Stomach (tissue), 9 donors: ENCODE measurements around the gene C13orf42. TPM values are rescaled to one million over a fixed set of nuclear protein-coding genes. Genes with fewer than 3 reads are reported as not detected.

Source experiments
- DNase-seq, 2 donors: peaks; one replicate each; pipeline versions ENCODE4 v3.0.0 to v3.0.0-alpha.2; 2013 to 2019
- H3K27ac ChIP-seq, 5 donors: fragments of 200-600 bp in 4 of 5; sonication (generic) in 4 of 5; one replicate each; pipeline ENCODE4 v1.5.1; 2013 to 2019; ENCODE audit warnings: mild to moderate bottlenecking in 1 of 5, moderate library complexity in 1 of 5
- H3K27me3 ChIP-seq, 3 donors: fragments of 200-600 bp; sonication (generic); one replicate each; pipeline ENCODE4 v1.5.1; 2017 to 2019; ENCODE audit warnings: mixed run types in 1 of 3
- H3K36me3 ChIP-seq, 4 donors: fragments of 200-600 bp; sonication (generic); 1 replicate in 3 of 4; 2 replicates in 1 of 4; pipeline ENCODE4 v1.5.1; 2016 to 2019
- H3K4me1 ChIP-seq, 4 donors: fragments of 200-600 bp; sonication (generic); one replicate each; pipeline ENCODE4 v1.5.1; 2016 to 2019
- H3K4me3 ChIP-seq, 4 donors: fragments of 200-600 bp; sonication (generic) in 3 of 4; one replicate each; pipeline ENCODE4 v1.5.1; 2016 to 2019; ENCODE audit warnings: mild to moderate bottlenecking in 1 of 4
- H3K9me3 ChIP-seq, 4 donors: fragments of 200-600 bp; sonication (generic); one replicate each; pipeline ENCODE4 v1.5.1; 2016 to 2019
- EP300 ChIP-seq: sonication (generic); formaldehyde crosslinking; IDR thresholded peaks from one replicate; pipeline ENCODE4 v1.6.1; 2017; ENCODE audit warnings: antibody characterized with exemption
- POLR2A ChIP-seq, 4 donors: fragments of 450-650 bp; IDR thresholded peaks; one replicate each; pipeline ENCODE4 v1.6.1; 2016; ENCODE audit warnings: antibody characterized with exemption in 4 of 4, control low read depth in 2 of 4, mild to moderate bottlenecking in 1 of 4, moderate library complexity in 1 of 4
- POLR2AphosphoS5 ChIP-seq, 3 donors: sonication (generic); formaldehyde crosslinking; IDR thresholded peaks; one replicate each; pipeline ENCODE4 v1.6.1; 2016; ENCODE audit warnings: antibody characterized with exemption in 3 of 3
- WGBS, 5 donors: extraction: QIAGEN DNeasy Blood & Tissue Kit in 3 of 5; methylation state at CpG; one replicate each; pipeline versions ENCODE4 v1.1.5 to v1.1.7; 2013 to 2018; 5-methylcytosine and 5-hydroxymethylcytosine counted together
- intact Hi-C: fragments of 100-400 bp; cut with DNase I; formaldehyde crosslinking; loops from one replicate; pipeline ENCODE4 v1.15.1; 2023; ENCODE audit warnings: low total_unique reads
- polyA plus RNA-seq, 3 donors: library from polyadenylated mRNA; stranded (reverse); fragments of 200-250 nt; gene quantifications; one replicate each; pipeline ENCODE4 v1.2.3, GENCODE V29; 2013
- total RNA-seq, 5 donors: library from RNA; depleted of rRNA; stranded (reverse); fragments of >200 nt; gene quantifications; one replicate each; pipeline versions ENCODE4 v1.1.0 to v1.2.3, GENCODE V29; 2014 to 2016
- TF ChIP-seq, protein P1 (sequence below), 7 experiments: fragments of 450-650 bp in 4 of 7; fragments of 200-600 bp in 3 of 7; sonication (generic) in 3 of 7; IDR thresholded peaks; one replicate each; pipeline ENCODE4 v1.5.1; 2016 to 2019; ENCODE audit warnings: antibody characterized with exemption in 7 of 7, control low read depth in 2 of 7, mild to moderate bottlenecking in 1 of 7
- donor health status: healthy with polysubstance abuse.
- donor health status: Bipolar disorder and iron deficiency.
- donor health status: healthy.

Gene C13orf42
- total and polyA plus RNA-seq, 8 donors, result not detected

DNA sequence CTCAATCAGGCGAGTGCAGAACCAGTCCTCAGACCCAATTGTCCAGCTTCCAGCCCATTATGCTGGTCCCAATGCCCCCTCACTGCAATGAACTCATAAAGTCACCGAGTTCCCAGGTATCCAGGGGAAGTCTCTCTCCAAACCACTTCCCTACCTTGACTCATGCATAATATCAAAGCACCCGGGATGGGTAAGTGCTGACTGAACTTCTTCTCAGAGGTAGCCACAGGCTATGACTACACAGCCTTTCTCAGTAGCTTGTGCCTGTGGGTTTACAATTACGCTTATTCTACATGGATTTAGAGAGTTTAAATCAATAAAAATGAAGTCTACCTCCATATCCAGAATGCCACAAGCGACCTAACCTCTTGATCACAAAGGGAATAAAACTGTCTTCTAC, 1.7 kb upstream of the C13orf42 start:
- intact Hi-C loops, result no loop called here
- H3K9me3 ChIP-seq, result peaks cover 0 to 5% (median 5%) of the 10 kb centered on the region in 4 donors
- DNase-seq, result no peak
- TF ChIP-seq POLR2A (IDR thresholded peaks at IDR 0.05) (no peak), EP300 (no peak), POLR2AphosphoS5 (IDR thresholded peaks at IDR 0.05) (no peak)
- TF ChIP-seq, protein P1, sequence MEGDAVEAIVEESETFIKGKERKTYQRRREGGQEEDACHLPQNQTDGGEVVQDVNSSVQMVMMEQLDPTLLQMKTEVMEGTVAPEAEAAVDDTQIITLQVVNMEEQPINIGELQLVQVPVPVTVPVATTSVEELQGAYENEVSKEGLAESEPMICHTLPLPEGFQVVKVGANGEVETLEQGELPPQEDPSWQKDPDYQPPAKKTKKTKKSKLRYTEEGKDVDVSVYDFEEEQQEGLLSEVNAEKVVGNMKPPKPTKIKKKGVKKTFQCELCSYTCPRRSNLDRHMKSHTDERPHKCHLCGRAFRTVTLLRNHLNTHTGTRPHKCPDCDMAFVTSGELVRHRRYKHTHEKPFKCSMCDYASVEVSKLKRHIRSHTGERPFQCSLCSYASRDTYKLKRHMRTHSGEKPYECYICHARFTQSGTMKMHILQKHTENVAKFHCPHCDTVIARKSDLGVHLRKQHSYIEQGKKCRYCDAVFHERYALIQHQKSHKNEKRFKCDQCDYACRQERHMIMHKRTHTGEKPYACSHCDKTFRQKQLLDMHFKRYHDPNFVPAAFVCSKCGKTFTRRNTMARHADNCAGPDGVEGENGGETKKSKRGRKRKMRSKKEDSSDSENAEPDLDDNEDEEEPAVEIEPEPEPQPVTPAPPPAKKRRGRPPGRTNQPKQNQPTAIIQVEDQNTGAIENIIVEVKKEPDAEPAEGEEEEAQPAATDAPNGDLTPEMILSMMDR (IDR thresholded peaks at IDR 0.05), result no peak
- H3K27ac ChIP-seq, result no peak overlapping the region
- 76 to 81% (median 78%) methylated on average over 5 of the region's 5 CpGs for WGBS, 5 donors
- H3K36me3 ChIP-seq, result no peaks in the 10 kb centered on the region
- H3K27me3 ChIP-seq, result peaks cover 0 to 5% (median 0%) of the 10 kb centered on the region in 3 donors
- H3K4me1 ChIP-seq, result no peaks in the 10 kb centered on the region
- no peak overlapping the region for H3K4me3 ChIP-seq

DNA sequence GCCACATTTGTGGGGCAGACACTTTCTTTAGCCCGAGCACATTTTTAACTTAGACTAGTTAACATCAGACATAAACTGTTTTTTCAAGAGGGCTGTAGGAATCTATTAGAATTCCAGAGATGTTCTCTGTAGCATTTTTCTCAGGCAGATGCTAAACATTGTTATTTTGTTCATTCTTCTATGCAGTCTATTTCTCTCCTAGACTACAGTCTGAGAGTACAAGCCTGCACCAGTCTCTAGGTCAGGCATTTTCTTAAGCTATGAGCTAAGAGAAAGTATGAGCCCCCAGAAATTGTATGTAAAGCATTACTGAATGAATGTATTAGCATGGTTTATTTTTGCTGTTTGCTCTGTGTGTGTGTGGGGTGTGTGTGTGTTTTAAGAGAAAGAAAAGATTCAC, 923 bp upstream of the C13orf42 start:
- no peak for DNase-seq
- WGBS, 5 donors, result 0% methylated on average over 1 of the region's 1 CpG
- TF ChIP-seq, protein P1 (IDR thresholded peaks at IDR 0.05), result no peak
- TF ChIP-seq POLR2A (IDR thresholded peaks at IDR 0.05), result no peak
- no peak for TF ChIP-seq POLR2AphosphoS5 (IDR thresholded peaks at IDR 0.05)
- TF ChIP-seq EP300, result no peak
- Histone ChIP-seq H3K4me3 (no peak overlapping the region), H3K36me3 (no peaks in the 10 kb centered on the region), H3K9me3 (no peaks in the 10 kb centered on the region), H3K4me1 (no peaks in the 10 kb centered on the region), H3K27ac (no peak overlapping the region), H3K27me3 (peaks cover 0 to 5% (median 0%) of the 10 kb centered on the region in 3 donors)
- intact Hi-C loops, result no loop called here

- Histone ChIP-seq H3K9me3 (no peaks in the 10 kb centered on the region), H3K4me1 (no peaks in the 10 kb centered on the region), H3K36me3 (no peaks in the 10 kb centered on the region), H3K27me3 (peaks cover 0 to 6% (median 4%) of the 10 kb centered on the region in 3 donors), H3K4me3 (no peak overlapping the region), H3K27ac (no peak overlapping the region)
- DNase-seq, result no peak
- WGBS, 5 donors, result 92 to 96% (median 93%) methylated on average over 4 of the region's 4 CpGs
- TF ChIP-seq POLR2A (IDR thresholded peaks at IDR 0.05) (no peak), EP300 (no peak), POLR2AphosphoS5 (IDR thresholded peaks at IDR 0.05) (no peak)
- TF ChIP-seq, protein P1 (IDR thresholded peaks at IDR 0.05), result no peak
- intact Hi-C loops, result no loop called here
These were observed 3.1 kb downstream of the C13orf42 start for GRCh38 chr13:51107996-51108395.

DNA sequence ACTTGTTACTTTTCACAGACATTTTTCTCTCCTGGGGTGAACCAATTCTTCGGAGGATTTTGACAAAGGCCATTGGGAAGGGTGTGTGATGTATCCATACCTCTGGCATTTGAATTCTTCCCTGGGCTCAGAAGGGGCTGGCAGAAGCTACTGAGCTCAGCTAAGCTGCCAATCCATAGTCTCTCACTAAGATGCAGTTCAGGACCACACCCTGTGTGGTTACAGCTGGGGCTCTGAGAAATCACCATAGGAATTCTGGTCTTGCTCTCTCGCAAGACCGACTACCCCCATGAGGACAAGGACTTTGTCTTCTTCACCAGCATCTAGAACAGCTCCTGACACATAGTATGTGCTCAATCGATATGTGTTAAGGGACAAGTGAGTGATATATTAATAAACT, 6.0 kb downstream of the C13orf42 start:
- intact Hi-C loops, result no loop called here
- no peak overlapping the region for H3K27ac ChIP-seq
- H3K27me3 ChIP-seq, result peaks cover 0 to 8% (median 4%) of the 10 kb centered on the region in 3 donors
- H3K4me3 ChIP-seq, result no peak overlapping the region
- 81 to 94% (median 90%) methylated on average over 4 of the region's 4 CpGs for WGBS, 5 donors
- H3K9me3 ChIP-seq, result no peaks in the 10 kb centered on the region
- no peak for TF ChIP-seq POLR2AphosphoS5 (IDR thresholded peaks at IDR 0.05)
- TF ChIP-seq, protein P1 (IDR thresholded peaks at IDR 0.05), result no peak
- no peak for TF ChIP-seq POLR2A (IDR thresholded peaks at IDR 0.05)
- no peak for TF ChIP-seq EP300
- H3K36me3 ChIP-seq, result no peaks in the 10 kb centered on the region
- no peaks in the 10 kb centered on the region for H3K4me1 ChIP-seq
- DNase-seq, result no peak
